Measurements from ENCODE around the gene SLC30A2. TPM values are rescaled to one million over a fixed set of nuclear protein-coding genes. Genes with fewer than 3 reads are reported as not detected.

The SLC30A2 gene
- total RNA-seq, 1 donor from 2014 or later, result not detected

DNA sequence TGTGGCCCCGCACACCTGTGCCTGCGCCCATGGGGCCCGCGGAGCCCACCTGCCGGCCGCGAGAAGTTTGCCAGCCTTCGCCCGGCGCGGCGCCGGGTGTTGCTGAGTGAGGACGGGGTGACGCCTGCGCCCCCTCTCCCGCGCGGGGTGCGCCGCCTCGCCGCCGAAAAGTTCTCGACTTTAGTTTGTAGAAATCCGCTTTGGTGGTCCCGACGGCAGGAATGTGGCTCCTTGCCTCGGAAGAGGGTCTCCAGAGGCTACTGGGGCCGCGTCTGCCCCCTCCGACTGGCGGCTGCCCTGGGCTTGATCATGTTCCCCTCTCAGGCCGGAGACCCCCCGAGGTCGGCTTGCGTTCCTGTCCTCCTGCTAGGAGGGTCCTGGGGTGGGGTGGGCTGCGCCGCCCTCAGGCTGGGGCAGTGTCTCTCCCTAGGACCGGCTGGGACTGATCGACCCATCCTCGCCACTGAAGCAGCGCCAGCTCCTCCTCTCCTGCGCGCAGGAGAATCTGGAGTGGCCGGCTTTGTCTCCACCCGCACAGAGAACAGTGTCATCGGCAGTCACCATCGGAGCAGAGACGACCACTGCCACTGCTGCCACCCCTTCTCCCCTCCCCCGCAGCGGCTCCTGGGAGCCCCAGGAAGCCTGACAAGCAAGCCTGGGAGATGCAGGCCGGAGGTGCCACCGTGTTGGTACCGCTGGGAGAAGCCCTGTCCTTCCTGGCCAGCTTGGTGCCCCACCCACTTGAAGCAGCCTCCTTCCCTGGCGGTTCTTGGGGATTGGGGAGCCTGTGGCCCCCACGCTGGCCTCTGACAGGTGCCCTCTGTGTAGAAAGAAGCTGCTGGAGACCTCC lies 553 bp upstream of the SLC30A2 start:
- intact Hi-C loops (cut with DNase I), result no loop called here
- ATAC-seq, result no peak
- no peak for DNase-seq (ENCODE audit: low spot score)

DNA sequence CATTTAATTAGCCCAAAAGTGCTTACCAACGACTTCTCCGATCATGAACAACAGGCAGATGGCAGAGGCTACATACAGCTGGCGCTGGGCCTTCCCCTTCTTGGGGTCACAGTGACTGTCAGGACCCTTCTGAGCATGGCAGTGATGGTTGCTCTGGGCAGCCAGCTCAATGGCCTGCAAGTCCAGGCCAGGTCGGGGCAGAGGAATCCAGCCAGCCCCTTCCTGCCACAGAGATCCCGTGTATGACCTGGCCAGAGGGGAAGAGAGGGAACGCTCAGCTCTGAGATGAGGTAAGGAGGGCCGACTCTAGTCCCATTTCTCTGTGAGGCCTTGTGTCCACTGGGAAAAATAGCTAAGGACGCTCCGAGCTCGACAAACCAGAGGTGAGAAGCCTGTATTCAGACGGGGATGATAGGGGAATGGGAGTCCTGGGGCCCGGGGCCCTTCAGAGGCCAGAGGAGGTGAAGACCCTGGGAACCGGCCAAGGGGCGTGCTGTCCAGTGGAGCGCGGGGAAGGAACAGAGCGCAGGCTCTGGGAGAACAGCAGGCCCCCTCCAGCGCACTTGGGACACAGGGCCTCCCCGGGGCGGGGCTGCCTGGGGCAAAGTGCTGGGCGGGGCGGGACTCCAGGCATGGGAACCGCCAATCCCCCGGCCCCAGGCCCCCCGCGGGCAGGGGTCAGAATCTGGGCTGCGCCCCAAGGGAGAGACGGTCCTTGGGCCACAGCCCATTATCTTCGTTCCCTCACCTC lies 772 bp downstream of the SLC30A2 start:
- ATAC-seq (no peak), DNase-seq (ENCODE audit: low spot score) (no peak)
- intact Hi-C loops (cut with DNase I), result no loop called here

DNA sequence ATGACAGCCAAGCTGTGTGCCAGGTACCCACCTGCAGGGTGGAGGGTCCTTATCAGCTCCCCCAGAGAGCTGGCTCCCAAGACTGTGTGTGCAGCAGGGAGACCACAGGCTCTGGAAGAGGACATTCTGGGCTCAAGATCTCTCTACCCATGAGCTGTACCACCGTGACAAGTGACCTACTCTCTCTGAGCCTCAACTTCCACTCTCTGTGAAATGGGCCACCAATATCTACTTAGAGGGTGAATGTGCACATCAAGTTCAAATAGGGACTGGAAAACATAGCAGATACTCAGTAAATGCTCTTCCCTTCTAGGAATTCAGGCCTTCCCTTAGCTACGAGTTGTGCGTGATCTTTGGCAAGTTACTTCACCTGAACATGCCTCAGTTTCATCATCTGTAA lies 1.5 kb downstream of the SLC30A2 start:
- intact Hi-C loops (cut with DNase I), result no loop called here
- no peak for ATAC-seq
- no peak for DNase-seq (ENCODE audit: low spot score)

DNA sequence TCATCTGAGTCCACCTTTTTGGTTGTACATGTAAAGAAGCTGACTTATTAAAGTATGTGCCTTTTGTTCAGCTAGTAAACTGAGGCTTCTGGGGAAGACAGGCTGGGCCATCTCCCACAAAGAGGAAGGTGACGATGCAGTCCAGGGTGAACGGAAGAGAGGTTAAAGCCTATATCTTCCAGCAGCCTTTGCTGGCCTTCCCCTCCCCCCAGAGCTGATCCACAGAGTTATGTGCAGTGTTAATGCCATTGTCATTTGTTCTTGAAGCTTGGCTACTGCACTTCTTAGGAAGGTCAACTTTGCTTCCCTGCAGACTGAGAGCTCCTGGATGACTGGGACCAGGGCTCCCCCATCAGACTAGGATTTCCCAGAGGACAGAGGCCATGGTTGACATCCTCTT lies 2.2 kb downstream of the SLC30A2 start:
- no peak for DNase-seq (ENCODE audit: low spot score)
- intact Hi-C loops (cut with DNase I), result no loop called here
- no peak for ATAC-seq

DNA sequence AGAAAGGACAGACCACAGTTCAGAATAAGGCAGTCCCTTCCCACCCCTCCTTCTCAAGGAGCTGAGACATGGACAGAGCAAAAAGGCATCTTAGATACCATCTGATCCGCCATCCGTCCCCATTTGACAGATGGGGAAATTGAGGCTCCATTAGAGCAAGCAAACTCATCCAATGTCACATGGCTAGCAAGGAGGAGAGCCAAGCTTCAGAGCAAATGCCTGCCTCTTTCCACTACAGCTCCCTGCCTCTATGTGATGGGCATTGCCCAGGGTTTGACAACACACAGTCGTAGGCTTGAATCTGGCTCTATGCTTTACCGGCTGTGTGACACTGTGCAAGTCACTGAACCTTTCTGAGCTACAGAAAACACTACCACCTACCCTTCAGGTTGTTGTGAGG lies 3.9 kb downstream of the SLC30A2 start:
- intact Hi-C loops (cut with DNase I), result no loop called here
- DNase-seq (ENCODE audit: low spot score) (no peak), ATAC-seq (no peak)

DNA sequence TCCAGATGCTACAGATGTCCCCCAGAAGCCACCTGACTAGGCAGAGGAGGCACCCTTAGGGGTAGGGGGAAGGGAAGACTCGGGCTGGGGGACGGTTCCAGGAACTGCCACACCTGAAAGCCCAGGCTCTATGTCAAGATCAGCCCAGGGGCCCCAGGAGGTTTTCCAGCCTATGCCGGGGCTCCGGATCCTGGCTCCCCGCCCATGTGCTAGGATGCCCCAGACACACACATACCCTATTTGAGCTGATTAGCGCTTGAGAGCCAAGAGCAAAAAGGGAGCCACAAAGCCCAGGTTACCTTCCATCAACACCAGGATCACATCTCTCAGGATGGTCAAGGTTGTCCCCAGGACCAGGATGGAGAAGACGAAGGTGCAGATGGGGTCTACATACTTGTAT lies 4.5 kb downstream of the SLC30A2 start:
- DNase-seq (ENCODE audit: low spot score) (no peak), ATAC-seq (no peak)
- intact Hi-C loops (cut with DNase I), result no loop called here

DNA sequence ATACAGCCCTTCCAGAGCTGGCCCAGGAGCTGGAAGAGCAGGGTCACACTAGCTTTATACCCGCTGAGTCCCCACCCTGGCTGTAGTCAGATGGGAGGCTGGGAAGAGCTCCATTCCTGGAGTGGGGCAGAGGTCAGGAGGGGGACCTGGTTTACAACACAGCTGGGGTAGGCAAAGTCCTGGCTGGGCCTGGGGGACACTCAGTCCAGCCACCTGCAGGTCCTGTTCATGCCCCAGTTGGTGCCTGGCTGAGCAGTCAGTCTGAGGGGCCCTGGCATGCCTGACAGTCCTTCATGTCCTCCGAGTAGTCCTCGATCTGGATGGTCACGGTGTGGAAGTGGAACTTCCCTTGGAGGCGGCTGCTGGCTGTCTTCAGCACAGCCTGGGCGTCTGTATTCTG lies 7.0 kb downstream of the SLC30A2 start:
- no peak for DNase-seq (ENCODE audit: low spot score)
- intact Hi-C loops (cut with DNase I), result loop anchor here (5.0 kb wide), 1 partner anchor 113 kb away; no protein-coding TSS in a partner anchor
- ATAC-seq, result no peak

DNA sequence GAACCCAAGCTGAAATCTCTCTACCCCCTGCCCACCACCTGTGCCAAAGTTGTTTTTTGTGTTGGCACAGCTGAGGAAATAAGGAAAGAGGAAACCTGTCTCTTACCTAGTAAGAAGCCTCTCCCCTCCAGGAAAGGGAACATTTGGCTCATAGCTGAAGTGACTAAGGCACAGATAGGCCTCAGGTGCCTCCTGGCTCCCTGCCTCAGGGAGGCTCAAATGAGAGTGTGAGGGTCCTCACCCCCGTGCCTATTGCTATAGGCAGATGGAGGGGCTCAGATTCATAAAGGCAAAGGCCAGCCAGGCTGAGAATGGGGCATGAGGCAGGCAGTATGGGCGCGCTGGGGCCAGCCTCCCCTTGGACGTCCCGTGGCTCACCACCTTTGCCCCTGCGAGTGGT lies 7.4 kb downstream of the SLC30A2 start:
- no peak for ATAC-seq

DNA sequence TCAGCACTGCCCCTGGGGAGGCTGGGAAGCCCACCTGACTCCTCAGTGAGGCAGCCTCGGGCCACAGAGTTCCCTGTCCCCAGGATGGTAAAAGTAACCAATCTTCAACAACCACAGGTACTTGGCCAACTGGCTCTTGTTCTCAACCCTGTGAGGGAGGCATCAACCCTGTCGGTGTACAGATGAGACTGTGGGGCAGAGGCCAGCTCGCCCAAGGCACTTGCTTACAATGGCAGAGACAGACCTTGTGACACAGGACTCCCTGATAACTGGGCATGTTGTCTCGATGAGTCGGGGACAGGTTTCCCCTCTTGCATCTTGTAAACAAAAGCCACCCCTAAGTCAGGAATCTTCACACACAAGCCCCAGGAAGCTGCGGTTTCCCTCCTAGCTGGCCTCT lies 8.0 kb downstream of the SLC30A2 start:
- DNase-seq (ENCODE audit: low spot score) (no peak), ATAC-seq (no peak)
- intact Hi-C loops (cut with DNase I), result loop anchor here (5.0 kb wide), 1 partner anchor 114 kb away; no protein-coding TSS in a partner anchor

More for the DNA sequence above, 7.4 kb downstream of the SLC30A2 start:
- no peak for DNase-seq (ENCODE audit: low spot score)
- intact Hi-C loops (cut with DNase I), result loop anchor here (5.0 kb wide), 1 partner anchor 114 kb away; no protein-coding TSS in a partner anchor

DNA sequence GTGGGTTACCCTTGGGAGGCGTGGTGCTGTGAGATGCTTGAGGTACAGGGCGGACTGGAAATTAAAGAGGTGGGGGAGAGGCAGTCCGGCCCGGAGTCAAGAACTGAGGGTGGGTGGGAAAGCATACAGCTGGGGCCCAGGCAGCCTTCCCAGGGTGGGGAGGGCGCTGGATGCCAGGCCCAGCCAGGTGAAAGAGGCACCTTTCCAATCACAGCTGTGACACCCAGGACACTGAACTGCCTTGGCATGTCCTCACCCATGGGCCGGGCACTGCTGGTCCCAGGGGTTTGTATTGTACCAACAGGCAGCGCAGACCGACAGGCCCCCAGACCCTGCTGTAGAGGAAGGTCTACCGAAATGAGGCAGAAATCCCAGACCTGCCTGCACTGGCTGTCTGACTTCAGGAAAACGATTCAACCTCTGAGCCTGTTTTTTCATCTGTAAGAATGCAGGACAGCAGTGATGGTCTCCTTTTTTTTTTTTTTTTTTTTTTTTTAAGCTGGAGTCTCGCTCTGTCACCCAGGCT lies 9.1 kb downstream of the SLC30A2 start:
- intact Hi-C loops (cut with DNase I), result loop anchor here (5.0 kb wide), 1 partner anchor 115 kb away; no protein-coding TSS in a partner anchor
- no peak for ATAC-seq
- no peak for DNase-seq (ENCODE audit: low spot score)

DNA sequence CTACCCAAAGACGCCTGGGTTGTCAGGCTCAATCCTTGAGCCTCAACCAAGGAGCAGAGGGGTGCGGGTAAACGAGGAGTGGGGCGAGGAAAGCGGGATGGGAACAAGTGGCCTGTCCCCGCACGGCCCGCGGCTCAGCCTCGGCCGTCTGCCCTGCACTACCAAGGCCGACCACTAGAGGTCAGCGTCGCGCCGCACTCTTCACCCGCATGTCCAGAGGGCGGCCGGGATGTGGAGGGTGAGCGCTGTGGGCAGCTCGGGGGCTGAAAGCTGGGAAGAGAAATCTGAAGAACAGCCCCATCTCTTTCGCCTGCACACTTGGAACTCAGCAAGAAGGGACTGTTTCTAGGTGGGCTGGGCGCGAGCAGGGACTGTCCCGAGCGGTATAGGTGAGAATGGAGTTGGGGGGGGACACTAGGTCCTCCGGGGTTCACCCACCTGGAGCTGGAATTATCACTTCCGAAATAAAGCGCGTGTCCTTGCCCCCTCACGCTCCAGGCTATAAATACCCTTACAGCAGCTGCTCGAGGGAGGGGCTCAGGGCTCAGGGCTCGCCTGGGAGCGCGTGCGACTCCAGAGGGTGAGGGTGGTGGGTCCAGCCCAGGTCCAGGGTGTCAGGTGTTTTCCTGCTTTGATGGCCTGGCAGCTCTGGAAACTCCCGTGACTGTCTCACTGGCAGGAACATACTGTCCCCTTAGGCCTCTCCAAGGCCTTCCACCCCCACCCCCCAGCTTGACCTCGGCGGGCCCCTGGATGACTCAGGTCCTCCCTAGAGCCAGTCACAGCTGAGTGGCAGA lies 9.8 kb downstream of the SLC30A2 start:
- intact Hi-C loops (cut with DNase I), result loop anchor here (5.0 kb wide), 1 partner anchor 116 kb away; no protein-coding TSS in a partner anchor
- ATAC-seq (peak; percentile 96), DNase-seq (ENCODE audit: low spot score) (peak; percentile 92)

DNA sequence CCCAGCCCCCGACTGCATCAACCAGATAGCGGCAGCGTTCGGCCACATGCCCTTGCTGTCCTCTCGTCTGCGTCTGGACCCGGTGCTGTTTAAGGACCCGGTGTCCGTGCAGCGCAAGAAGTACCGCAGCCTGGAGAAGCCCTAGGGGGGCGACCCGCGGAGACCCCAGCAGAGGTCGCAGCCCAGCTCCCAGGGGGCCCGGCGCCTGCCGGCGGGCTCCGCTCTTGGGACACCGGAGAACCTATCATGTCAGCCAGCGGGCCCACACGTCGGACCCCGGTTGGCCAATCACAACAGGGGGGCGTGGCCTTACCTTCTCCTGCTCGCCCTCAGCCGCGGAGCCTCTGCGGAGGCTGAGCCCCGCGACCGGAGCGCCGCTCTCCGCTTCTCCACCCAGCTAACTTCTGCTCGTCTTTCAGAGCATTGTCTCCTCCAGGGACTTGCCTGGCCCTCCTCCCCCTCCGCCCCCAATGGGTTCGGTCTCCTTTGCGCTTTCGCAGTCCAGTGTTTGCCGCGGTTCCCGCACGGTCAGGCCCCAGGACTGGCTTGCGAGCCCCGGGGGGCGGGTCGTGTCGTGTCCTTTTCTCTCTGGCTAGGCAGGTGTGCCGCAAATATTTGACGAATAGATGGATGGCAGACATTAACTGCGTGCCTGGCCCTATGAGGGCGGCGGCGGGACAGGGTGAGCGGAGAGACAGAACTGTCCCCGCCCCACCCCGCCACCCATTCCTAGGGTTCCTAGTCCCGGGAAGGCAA lies 10.5 kb downstream of the SLC30A2 start:
- ATAC-seq (peak; percentile 97), DNase-seq (ENCODE audit: low spot score) (peak; percentile 96)
- intact Hi-C loops (cut with DNase I), result loop anchor here (5.0 kb wide), 1 partner anchor 117 kb away; no protein-coding TSS in a partner anchor

DNA sequence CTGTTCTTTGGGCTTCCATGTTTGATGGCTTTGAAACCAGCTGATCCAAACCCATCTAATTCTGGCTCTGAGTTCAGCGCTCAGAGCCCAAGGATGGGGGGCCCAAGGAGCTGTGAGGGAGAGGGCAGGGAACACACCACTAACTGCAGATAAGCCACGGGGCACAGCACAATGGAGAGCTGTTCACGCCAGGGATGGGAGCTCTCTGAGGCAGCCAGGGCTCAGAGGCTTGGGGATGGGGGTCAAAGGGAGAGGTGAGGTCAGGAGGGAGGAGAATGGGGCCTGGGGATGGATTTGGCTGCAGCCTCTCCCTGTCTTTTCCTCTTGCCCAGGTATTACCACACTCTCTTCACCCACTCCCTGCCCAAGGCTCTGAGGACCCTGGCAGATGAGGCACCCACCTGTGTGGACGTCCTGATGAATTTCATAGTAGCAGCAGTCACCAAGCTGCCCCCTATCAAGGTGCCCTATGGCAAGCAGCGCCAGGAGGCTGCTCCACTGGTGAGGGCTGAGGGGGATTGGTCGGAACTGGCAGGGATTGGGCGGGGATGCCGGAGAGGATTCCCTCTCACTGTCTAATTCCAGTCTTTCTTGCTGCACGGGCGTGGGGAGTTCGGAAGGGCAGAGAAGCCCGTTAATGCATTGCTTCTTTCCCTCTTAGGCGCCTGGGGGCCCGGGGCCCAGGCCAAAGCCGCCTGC lies 11.3 kb downstream of the SLC30A2 start:
- ATAC-seq, result no peak
- DNase-seq (ENCODE audit: low spot score), result no peak
- intact Hi-C loops (cut with DNase I), result loop anchor here (5.0 kb wide), 1 partner anchor 118 kb away; no protein-coding TSS in a partner anchor

DNA sequence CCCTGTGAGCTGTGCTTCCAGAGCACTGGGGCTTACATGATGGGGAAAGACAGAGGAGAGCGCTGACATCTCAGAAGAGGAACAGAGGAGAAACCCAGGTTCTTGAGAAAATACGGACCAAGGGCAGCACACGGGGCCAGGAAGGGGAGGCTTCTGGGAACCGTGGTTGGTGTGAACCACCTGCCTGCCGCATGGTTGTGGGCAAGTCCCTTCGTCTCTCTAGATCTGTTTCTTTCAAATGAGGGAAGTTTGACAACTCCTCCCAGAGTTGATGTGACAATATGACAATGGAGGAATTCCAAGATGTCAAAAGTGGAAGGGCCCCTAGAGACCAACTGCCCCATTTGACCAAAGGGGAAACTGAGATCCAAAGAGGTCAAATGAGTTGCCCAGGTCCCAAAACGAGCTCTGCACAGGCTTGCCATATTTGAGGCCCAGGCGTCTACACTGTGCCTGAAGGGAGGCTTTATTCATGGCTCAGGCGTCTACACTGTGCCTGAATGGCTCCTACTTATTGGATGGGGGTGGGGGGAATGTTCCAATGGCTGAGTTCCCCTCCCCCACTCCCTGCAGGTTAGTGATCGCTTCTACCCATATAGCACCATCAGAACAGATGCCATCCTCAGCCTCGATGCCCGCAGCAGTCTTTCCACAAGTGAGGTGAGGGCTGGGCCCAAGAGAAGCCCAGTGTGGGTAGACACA lies 13.1 kb downstream of the SLC30A2 start:
- no peak for ATAC-seq

DNA sequence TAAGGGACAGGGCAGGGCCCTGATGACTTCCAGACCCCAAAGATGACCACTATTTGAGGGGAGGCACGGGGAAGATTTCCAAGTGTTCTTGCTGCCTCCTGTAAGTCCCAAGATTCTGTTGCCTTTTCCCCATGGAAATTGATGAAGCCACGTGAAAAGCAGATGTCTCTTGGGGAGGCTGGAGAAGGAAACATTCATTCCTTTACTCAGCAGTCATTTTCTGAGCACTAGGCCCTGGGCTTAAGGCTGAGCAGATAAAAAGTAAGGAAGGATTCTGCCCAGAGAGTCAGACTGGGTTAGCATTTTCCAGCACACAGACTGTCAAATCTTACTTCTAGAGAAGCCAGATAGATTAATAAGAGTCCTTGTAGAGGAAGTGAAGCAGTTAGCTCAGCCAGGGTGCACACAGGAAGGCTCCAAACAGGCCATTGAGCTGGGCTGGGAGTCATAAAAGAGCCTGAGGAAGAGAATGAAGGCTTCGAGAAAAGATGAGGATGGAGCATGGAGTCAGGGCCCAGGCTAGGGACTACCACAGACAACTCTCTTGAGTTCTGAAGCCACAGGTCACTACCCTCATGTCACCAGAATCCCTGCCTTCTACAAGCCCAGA lies 14.2 kb downstream of the SLC30A2 start:
- DNase-seq (ENCODE audit: low spot score), result no peak
- intact Hi-C loops (cut with DNase I), result no loop called here

More for the DNA sequence above, 13.1 kb downstream of the SLC30A2 start:
- DNase-seq (ENCODE audit: low spot score), result no peak
- intact Hi-C loops (cut with DNase I), result no loop called here

DNA sequence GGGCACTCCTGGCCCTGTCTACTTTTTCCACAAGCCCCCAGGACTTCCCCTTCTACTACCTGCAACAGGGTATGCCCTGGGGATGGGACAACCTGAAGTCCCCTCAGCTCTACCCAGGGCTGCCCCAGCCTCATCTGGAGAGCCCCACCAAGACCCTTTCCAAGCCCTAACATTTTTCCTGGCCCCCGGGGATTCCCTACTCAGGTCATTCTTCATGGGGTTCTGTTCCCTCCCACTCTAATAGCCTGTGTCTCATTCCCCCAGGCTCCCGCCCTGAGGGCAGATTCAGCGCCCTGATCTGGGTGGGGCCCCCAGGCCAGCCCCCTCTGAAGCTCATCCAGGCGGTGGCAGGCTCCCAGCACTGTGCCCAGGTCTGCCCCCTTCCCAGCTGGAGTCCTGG lies 14.7 kb downstream of the SLC30A2 start:
- intact Hi-C loops (cut with DNase I), result no loop called here
- DNase-seq (ENCODE audit: low spot score) (no peak), ATAC-seq (no peak)

More for the DNA sequence above, 14.2 kb downstream of the SLC30A2 start:
- no peak for ATAC-seq

Data from sciatic nerve (tissue), 2 donors.